GM23338 (cell line): ENCODE results near the gene MLLT1.

ENCODE experiments used
- EZH2 ChIP-seq: fragments of 200-600 bp; sonication (generic); IDR thresholded peaks from one replicate; pipeline ENCODE4 v1.8.0; 2017; ENCODE audit warnings: antibody characterized with exemption, mild to moderate bottlenecking, low read depth; ENCODE audit not compliant: unreplicated experiment
- POLR2AphosphoS5 ChIP-seq: IDR thresholded peaks from 2 replicates; pipeline ENCODE4 v1.6.1; 2016; ENCODE audit warnings: antibody characterized with exemption, low read depth
- TF ChIP-seq, protein P1 (sequence below), 2 experiments: fragments of 200-600 bp in 1 of 2; sonication (generic) in 1 of 2; conservative IDR thresholded peaks; 2 replicates each; pipeline versions ENCODE4 v1.5.1 to v1.6.1; 2016 to 2017; ENCODE audit warnings: antibody characterized with exemption in 2 of 2, low read depth in 2 of 2, mild to moderate bottlenecking in 2 of 2, moderate library complexity in 1 of 2
- TF ChIP-seq, protein P2 (sequence below): IDR thresholded peaks from one replicate; pipeline ENCODE4 v1.6.1; 2018; ENCODE audit warnings: antibody characterized with exemption; ENCODE audit not compliant: unreplicated experiment

DNA sequence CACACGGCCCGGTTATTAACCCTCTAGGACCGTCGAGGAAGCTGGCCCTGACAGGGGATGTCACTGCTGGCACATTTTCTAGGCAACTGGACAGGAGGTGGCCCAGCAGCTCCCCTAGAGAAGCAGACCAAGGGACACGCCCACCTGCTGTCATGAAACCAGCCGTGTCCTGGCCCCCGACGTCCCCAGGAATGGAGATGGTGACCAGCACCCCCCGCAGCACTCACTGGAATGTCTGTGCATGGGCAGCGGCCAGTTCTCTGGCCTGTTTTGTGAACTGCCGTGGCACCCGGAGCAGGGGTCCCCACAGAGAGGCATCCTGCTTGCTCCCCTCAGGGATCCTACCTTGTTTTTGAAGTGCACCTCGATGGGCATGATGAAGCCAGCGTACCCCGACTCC, 17.9 kb downstream of the MLLT1 start:
- TF ChIP-seq EZH2 (no peak), POLR2AphosphoS5 (no peak)
- TF ChIP-seq, protein P1, sequence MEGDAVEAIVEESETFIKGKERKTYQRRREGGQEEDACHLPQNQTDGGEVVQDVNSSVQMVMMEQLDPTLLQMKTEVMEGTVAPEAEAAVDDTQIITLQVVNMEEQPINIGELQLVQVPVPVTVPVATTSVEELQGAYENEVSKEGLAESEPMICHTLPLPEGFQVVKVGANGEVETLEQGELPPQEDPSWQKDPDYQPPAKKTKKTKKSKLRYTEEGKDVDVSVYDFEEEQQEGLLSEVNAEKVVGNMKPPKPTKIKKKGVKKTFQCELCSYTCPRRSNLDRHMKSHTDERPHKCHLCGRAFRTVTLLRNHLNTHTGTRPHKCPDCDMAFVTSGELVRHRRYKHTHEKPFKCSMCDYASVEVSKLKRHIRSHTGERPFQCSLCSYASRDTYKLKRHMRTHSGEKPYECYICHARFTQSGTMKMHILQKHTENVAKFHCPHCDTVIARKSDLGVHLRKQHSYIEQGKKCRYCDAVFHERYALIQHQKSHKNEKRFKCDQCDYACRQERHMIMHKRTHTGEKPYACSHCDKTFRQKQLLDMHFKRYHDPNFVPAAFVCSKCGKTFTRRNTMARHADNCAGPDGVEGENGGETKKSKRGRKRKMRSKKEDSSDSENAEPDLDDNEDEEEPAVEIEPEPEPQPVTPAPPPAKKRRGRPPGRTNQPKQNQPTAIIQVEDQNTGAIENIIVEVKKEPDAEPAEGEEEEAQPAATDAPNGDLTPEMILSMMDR (conservative IDR thresholded peaks at IDR 0.05; ENCODE audit: low read depth in 2 of 2), result no peak
- TF ChIP-seq, protein P2, sequence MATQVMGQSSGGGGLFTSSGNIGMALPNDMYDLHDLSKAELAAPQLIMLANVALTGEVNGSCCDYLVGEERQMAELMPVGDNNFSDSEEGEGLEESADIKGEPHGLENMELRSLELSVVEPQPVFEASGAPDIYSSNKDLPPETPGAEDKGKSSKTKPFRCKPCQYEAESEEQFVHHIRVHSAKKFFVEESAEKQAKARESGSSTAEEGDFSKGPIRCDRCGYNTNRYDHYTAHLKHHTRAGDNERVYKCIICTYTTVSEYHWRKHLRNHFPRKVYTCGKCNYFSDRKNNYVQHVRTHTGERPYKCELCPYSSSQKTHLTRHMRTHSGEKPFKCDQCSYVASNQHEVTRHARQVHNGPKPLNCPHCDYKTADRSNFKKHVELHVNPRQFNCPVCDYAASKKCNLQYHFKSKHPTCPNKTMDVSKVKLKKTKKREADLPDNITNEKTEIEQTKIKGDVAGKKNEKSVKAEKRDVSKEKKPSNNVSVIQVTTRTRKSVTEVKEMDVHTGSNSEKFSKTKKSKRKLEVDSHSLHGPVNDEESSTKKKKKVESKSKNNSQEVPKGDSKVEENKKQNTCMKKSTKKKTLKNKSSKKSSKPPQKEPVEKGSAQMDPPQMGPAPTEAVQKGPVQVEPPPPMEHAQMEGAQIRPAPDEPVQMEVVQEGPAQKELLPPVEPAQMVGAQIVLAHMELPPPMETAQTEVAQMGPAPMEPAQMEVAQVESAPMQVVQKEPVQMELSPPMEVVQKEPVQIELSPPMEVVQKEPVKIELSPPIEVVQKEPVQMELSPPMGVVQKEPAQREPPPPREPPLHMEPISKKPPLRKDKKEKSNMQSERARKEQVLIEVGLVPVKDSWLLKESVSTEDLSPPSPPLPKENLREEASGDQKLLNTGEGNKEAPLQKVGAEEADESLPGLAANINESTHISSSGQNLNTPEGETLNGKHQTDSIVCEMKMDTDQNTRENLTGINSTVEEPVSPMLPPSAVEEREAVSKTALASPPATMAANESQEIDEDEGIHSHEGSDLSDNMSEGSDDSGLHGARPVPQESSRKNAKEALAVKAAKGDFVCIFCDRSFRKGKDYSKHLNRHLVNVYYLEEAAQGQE, result no peak
